Testis (tissue), 3 donors: Measurements from ENCODE around the gene SPINDOC. TPM values are rescaled to one million over a fixed set of nuclear protein-coding genes. Genes with fewer than 3 reads are reported as not detected.
A peak's percentile ranks its signal among the peaks of the same experiment; 100 is the strongest.

Source experiments
- DNase-seq: peaks from one replicate; pipeline ENCODE4 v3.0.0-alpha.2; 2019
- H3K27ac ChIP-seq, 2 donors: fragments of 200-600 bp; sonication (generic); one replicate each; pipeline ENCODE4 v1.5.1; 2019
- H3K27me3 ChIP-seq: fragments of 200-600 bp; sonication (generic); one replicate; pipeline ENCODE4 v1.5.1; 2019
- H3K36me3 ChIP-seq: fragments of 200-600 bp; sonication (generic); one replicate; pipeline ENCODE4 v1.5.1; 2017; ENCODE audit warnings: low read depth; ENCODE audit errors: missing control alignments
- H3K4me1 ChIP-seq: fragments of 200-600 bp; sonication (generic); one replicate; pipeline ENCODE4 v1.5.1; 2019
- H3K4me3 ChIP-seq, 2 donors: fragments of 200-600 bp; sonication (generic); one replicate each; pipeline ENCODE4 v1.5.1; 2017 to 2019
- H3K9me3 ChIP-seq: fragments of 200-600 bp; sonication (generic); one replicate; pipeline ENCODE4 v1.5.1; 2017
- CTCF ChIP-seq, 3 experiments: fragments of 450-650 bp in 2 of 3; fragments of 200-600 bp in 1 of 3; sonication (generic) in 1 of 3; IDR thresholded peaks; one replicate each; pipeline ENCODE4 v1.5.1; 2016 to 2019; ENCODE audit warnings: antibody characterized with exemption in 3 of 3, mild to moderate bottlenecking in 2 of 3, moderate library complexity in 1 of 3
- POLR2A ChIP-seq: fragments of 450-650 bp; IDR thresholded peaks from one replicate; pipeline ENCODE4 v1.6.1; 2017; ENCODE audit warnings: antibody characterized with exemption, mild to moderate bottlenecking, moderate library complexity
- WGBS, 2 donors: methylation state at CpG; one replicate each; pipeline ENCODE4 v1.1.5; 2018; 5-methylcytosine and 5-hydroxymethylcytosine counted together
- intact Hi-C: fragments of 100-400 bp; cut with DNase I; formaldehyde crosslinking; loops from one replicate; pipeline ENCODE4 v1.15.1; 2023; ENCODE audit warnings: low total_unique reads
- polyA plus RNA-seq: library from polyadenylated mRNA; stranded (reverse); fragments of 350-450 nt; fragmentation: Illumina TruSeq; extraction: RNeasy Lipid Tissue Mini Kit (QIAGEN cat#74804); gene quantifications from one replicate; pipeline ENCODE4 v1.2.3, GENCODE V29; 2014; ENCODE audit warnings: low read depth, low replicate concordance; ENCODE audit not compliant: insufficient read depth
- total RNA-seq, 2 donors: library from RNA; depleted of rRNA; stranded (reverse); fragments of >200 nt; gene quantifications; one replicate each; pipeline ENCODE4 v1.2.3, GENCODE V29; 2016

The SPINDOC gene
- total and polyA plus RNA-seq, 3 donors from 2014 or later, result 38.6 to 71.6 (median 45.1) TPM

- intact Hi-C loops, result no loop called here
- 85 to 86% methylated on average over 3 of the region's 3 CpGs for WGBS, 2 donors
- no peak for TF ChIP-seq POLR2A
- no peak for TF ChIP-seq CTCF (IDR thresholded peaks at IDR 0.05)
Measured at GRCh38 chr11:63811522-63811921, 1.7 kb upstream of the SPINDOC start.

GRCh38 chr11:63813563-63814382 lies 517 bp downstream of the SPINDOC start:
- H3K36me3 ChIP-seq, result no peaks in the 10 kb centered on the region
- TF ChIP-seq CTCF (IDR thresholded peaks at IDR 0.05) (no peak), POLR2A (no peak)
- H3K4me1 ChIP-seq, result peaks cover 3% of the 10 kb centered on the region
- H3K4me3 ChIP-seq, result peak overlapping the region; percentile 78 to 80
- H3K27me3 ChIP-seq, result no peaks in the 10 kb centered on the region
- 1% methylated on average over 73 of the region's 74 CpGs; no CpG with 5 or more reads in 1 of the 2 donors for WGBS, 2 donors
- intact Hi-C loops, result no loop called here
- peak; percentile 51 for DNase-seq
- H3K27ac ChIP-seq, result peak overlapping the region; percentile 47 to 73
- no peaks in the 10 kb centered on the region for H3K9me3 ChIP-seq

More at GRCh38 chr11:63811522-63811921, 1.7 kb upstream of the SPINDOC start:
- no peak for DNase-seq
- Histone ChIP-seq H3K27ac (no peak overlapping the region), H3K4me3 (no peak overlapping the region), H3K4me1 (peaks cover 3% of the 10 kb centered on the region), H3K27me3 (no peaks in the 10 kb centered on the region), H3K36me3 (no peaks in the 10 kb centered on the region), H3K9me3 (no peaks in the 10 kb centered on the region)

GRCh38 chr11:63814383-63814736 lies 1.1 kb downstream of the SPINDOC start:
- TF ChIP-seq POLR2A, result no peak
- no peak for TF ChIP-seq CTCF (IDR thresholded peaks at IDR 0.05)
- WGBS, 2 donors, result 11 to 14% methylated on average over 7 of the region's 7 CpGs
- H3K4me1 ChIP-seq, result peaks cover 3% of the 10 kb centered on the region
- H3K27me3 ChIP-seq, result no peaks in the 10 kb centered on the region
- no peaks in the 10 kb centered on the region for H3K36me3 ChIP-seq
- peak overlapping the region in 1 of 2 donors; percentile 73 for H3K27ac ChIP-seq
- DNase-seq, result no peak
- no peaks in the 10 kb centered on the region for H3K9me3 ChIP-seq
- intact Hi-C loops, result no loop called here
- H3K4me3 ChIP-seq, result peak overlapping the region; percentile 78 to 80

- Histone ChIP-seq H3K36me3 (no peaks in the 10 kb centered on the region), H3K4me3 (no peak overlapping the region), H3K27me3 (no peaks in the 10 kb centered on the region), H3K4me1 (peaks cover 3% of the 10 kb centered on the region), H3K27ac (no peak overlapping the region), H3K9me3 (no peaks in the 10 kb centered on the region)
- intact Hi-C loops, result no loop called here
- 91 to 94% methylated on average over 6 of the region's 6 CpGs for whole genome bisulfite sequencing, 2 donors
- TF ChIP-seq POLR2A (no peak), CTCF (IDR thresholded peaks at IDR 0.05) (no peak)
- DNase-seq, result no peak
Measured at GRCh38 chr11:63816166-63816565, 2.9 kb downstream of the SPINDOC start.

- H3K27ac ChIP-seq, result no peak overlapping the region
- TF ChIP-seq POLR2A, result no peak
- no peak for TF ChIP-seq CTCF (IDR thresholded peaks at IDR 0.05)
- no peaks in the 10 kb centered on the region for H3K27me3 ChIP-seq
- no peaks in the 10 kb centered on the region for H3K9me3 ChIP-seq
- H3K4me3 ChIP-seq, result no peak overlapping the region
- no peak for DNase-seq
- WGBS, 2 donors, result 95 to 100% methylated on average over 3 of the region's 3 CpGs
- H3K36me3 ChIP-seq, result no peaks in the 10 kb centered on the region
- peaks cover 3% of the 10 kb centered on the region for H3K4me1 ChIP-seq
- intact Hi-C loops, result no loop called here
Measured at GRCh38 chr11:63816732-63817131, 3.5 kb downstream of the SPINDOC start.
